Cerebellar cortex (tissue), 1 donor: Measurements from ENCODE around the gene ASAP3.
A peak's percentile ranks its signal among the peaks of the same experiment; 100 is the strongest.

Experiments used
- DNase-seq: peaks from one replicate; pipeline ENCODE4 v3.0.0-alpha.2; 2015; ENCODE audit warnings: low spot score

Gene ASAP3

GRCh38 chr1:23423415-23424292 is 60.3 kb downstream of the ASAP3 start:
- no peak for DNase-seq

- DNase-seq, result no peak
These were observed 61.0 kb downstream of the ASAP3 start for GRCh38 chr1:23422941-23423340.

- DNase-seq, result no peak
These were observed 61.6 kb downstream of the ASAP3 start for GRCh38 chr1:23422241-23422877.

- DNase-seq, result no peak
These were observed 62.2 kb downstream of the ASAP3 start for GRCh38 chr1:23421753-23422240.

- no peak for DNase-seq
These were observed 62.6 kb downstream of the ASAP3 start for GRCh38 chr1:23421343-23421742.

GRCh38 chr1:23420778-23421177 is 63.2 kb downstream of the ASAP3 start:
- no peak for DNase-seq

GRCh38 chr1:23419180-23419579 is 64.8 kb downstream of the ASAP3 start:
- DNase-seq, result no peak

GRCh38 chr1:23417570-23417969 is 66.4 kb downstream of the ASAP3 start:
- DNase-seq, result peak; percentile 92

GRCh38 chr1:23416964-23417363 is 67.0 kb downstream of the ASAP3 start:
- DNase-seq, result no peak

GRCh38 chr1:23408797-23409290 is 75.1 kb downstream of the ASAP3 start:
- DNase-seq, result no peak

- DNase-seq, result no peak
These were observed 76.9 kb downstream of the ASAP3 start for GRCh38 chr1:23407016-23407630.

GRCh38 chr1:23405946-23406345 is 78.0 kb downstream of the ASAP3 start:
- no peak for DNase-seq

GRCh38 chr1:23403735-23404486 is 80.1 kb downstream of the ASAP3 start:
- DNase-seq, result peak; percentile 85

- no peak for DNase-seq
These were observed 80.6 kb downstream of the ASAP3 start for GRCh38 chr1:23403355-23403734.

GRCh38 chr1:23403038-23403336 is 81.0 kb downstream of the ASAP3 start:
- DNase-seq, result no peak

- DNase-seq, result no peak
These were observed 81.5 kb downstream of the ASAP3 start for GRCh38 chr1:23402286-23403037.

- no peak for DNase-seq
These were observed 82.7 kb downstream of the ASAP3 start for GRCh38 chr1:23401313-23401712.

GRCh38 chr1:23400324-23401114 is 83.5 kb downstream of the ASAP3 start:
- DNase-seq, result no peak

- no peak for DNase-seq
These were observed 84.8 kb downstream of the ASAP3 start for GRCh38 chr1:23399229-23399628.

GRCh38 chr1:23397908-23398307 is 86.1 kb downstream of the ASAP3 start:
- DNase-seq, result no peak

GRCh38 chr1:23396380-23396779 is 87.6 kb downstream of the ASAP3 start:
- DNase-seq, result no peak
